Measurements from ENCODE around the gene LBH. TPM values are rescaled to one million over a fixed set of nuclear protein-coding genes. Genes with fewer than 3 reads are reported as not detected.
A peak's percentile ranks its signal among the peaks of the same experiment; 100 is the strongest.

LBH gene
- total RNA-seq, 1 donor = 25.0 TPM

DNA sequence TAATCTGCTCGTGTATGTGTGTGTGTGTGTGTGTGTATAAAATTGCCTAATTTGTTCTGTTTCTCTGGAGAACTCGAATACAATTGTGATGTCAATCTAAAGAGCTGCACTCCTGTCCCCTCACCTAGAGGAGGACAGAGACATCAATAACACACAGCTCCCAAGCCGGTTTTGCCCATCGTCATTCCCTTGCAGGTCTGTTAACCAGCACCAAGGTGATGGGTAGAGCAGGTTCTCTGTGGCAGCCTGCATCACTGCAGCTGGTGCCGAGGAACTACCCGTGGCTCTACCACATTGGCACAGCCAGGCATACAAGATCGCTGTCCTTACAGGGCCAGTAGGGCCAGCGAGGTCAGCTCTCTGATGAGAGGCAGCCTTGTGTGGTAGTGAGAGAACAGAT, 41.0 kb downstream of the LBH start:
- DNase-seq (ENCODE audit: low read depth in 2 of 3, low spot score in 2 of 3) = no peak

GRCh38 chr2:30272761-30273573, 41.6 kb downstream of the LBH start:
- peak in 1 of 3 donors; percentile 24 for DNase-seq (ENCODE audit: low read depth in 2 of 3, low spot score in 2 of 3)

GRCh38 chr2:30273574-30273929, 42.2 kb downstream of the LBH start:
- no peak for DNase-seq (ENCODE audit: low read depth in 2 of 3, low spot score in 2 of 3)

- no peak for DNase-seq (ENCODE audit: low read depth in 2 of 3, low spot score in 2 of 3)
Observed at GRCh38 chr2:30275256-30275655, 43.9 kb downstream of the LBH start.

DNA sequence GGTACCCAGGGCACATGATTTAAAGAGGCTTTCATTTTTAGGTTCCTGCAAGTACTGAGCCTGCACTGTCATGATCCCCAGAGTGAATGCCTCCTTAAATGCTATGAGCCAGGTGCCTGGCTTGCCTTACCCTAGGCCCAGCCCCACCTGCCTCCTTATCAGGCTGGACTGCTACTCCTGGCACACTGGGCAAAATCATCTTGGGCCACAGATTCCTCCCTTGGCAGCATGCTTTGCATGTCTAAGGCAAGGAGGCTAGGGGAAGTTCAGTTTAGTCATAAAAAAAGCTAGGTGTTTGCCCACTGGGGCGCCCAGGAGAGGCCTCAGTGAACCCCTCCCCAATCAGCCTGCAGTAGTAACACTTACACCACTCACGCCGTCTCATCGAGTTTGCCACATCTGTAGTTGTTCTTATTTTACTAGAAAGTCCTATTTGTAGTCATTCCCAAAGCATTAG, 45.1 kb downstream of the LBH start:
- DNase-seq (ENCODE audit: low read depth in 2 of 3, low spot score in 2 of 3) = no peak

DNA sequence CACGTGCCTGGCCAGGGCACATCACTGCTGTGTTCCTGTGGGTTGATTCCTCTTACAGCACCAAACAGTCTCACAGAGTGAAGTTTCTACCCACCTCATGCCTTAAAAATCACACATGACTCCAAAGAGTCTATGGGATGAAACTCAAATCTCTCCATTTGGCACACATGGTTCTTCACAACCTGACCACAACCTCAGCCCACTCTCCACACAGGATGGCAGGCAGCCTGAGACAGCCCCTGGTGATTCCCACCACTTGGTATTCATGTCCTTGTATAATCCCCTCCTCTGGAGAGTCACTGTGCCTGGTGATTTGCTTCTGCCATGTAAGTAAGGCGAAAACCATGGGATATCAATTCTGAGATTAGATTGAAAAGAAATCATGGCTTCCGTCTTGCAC, 46.2 kb downstream of the LBH start:
- DNase-seq (ENCODE audit: low read depth in 2 of 3, low spot score in 2 of 3) = no peak

GRCh38 chr2:30278419-30278818, 47.1 kb downstream of the LBH start:
- no peak for DNase-seq (ENCODE audit: low read depth in 2 of 3, low spot score in 2 of 3)

GRCh38 chr2:30280596-30281434, 49.5 kb downstream of the LBH start:
- no peak for DNase-seq (ENCODE audit: low read depth in 2 of 3, low spot score in 2 of 3)

- peak in 1 of 3 donors; percentile 5 for DNase-seq (ENCODE audit: low read depth in 2 of 3, low spot score in 2 of 3)
Observed at GRCh38 chr2:30282081-30282480, 50.7 kb downstream of the LBH start.

GRCh38 chr2:30282721-30283120, 51.4 kb downstream of the LBH start:
- DNase-seq (ENCODE audit: low read depth in 2 of 3, low spot score in 2 of 3) = no peak

GRCh38 chr2:30283931-30284565, 52.7 kb downstream of the LBH start:
- no peak for DNase-seq (ENCODE audit: low read depth in 2 of 3, low spot score in 2 of 3)

DNA sequence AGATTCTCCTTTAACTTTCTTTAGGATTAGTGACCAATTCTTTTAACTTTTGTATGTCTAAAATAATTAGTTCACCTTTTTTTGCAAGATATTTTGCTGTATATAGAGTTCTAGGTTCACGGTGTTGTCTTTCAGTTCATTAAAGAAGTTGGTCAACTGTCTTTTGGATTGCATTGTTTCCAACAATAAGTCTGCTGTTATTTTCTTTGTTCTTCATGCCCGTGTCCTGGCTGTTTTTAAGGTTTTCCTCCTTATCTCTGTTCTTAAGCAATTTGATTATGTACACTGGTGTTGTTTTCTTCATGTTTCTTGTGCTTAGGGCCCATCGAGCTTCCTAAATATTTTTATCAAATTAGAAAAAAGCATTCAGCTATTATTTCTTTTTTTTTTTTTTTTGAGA, 54.4 kb downstream of the LBH start:
- no peak for DNase-seq (ENCODE audit: low read depth in 2 of 3, low spot score in 2 of 3)

GRCh38 chr2:30287190-30287840, 56.0 kb downstream of the LBH start:
- no peak for DNase-seq (ENCODE audit: low read depth in 2 of 3, low spot score in 2 of 3)

GRCh38 chr2:30287857-30288513, 56.7 kb downstream of the LBH start:
- DNase-seq (ENCODE audit: low read depth in 2 of 3, low spot score in 2 of 3) = peak in 1 of 3 donors; percentile 14

- DNase-seq (ENCODE audit: low read depth in 2 of 3, low spot score in 2 of 3) = no peak
Observed at GRCh38 chr2:30288561-30288960, 57.2 kb downstream of the LBH start.

GRCh38 chr2:30293303-30293921, 62.1 kb downstream of the LBH start:
- DNase-seq (ENCODE audit: low read depth in 2 of 3, low spot score in 2 of 3) = peak in 2 of 3 donors; percentile 59 to 79

DNA sequence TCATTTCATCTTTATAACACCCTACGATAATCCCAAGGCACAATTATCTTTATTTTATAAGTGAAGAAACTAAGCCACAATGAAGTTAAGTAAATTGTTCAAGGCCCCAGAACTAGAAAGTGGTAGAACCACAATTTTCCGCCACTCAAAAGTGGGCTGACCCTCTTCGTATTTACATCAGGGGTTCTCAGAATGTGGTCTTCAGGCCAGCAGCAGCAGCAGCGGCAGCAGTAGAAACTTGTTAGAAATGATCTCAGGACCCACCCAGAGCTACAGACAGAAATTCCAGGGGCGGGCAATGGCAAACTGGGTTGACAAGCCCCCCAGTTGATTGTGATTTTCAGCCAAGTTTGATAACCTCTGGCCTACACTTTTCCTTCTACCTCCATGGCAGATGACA, 62.8 kb downstream of the LBH start:
- DNase-seq (ENCODE audit: low read depth in 2 of 3, low spot score in 2 of 3) = peak in 1 of 3 donors; percentile 9

- DNase-seq (ENCODE audit: low read depth in 2 of 3, low spot score in 2 of 3) = no peak
Observed at GRCh38 chr2:30296496-30296895, 65.2 kb downstream of the LBH start.

DNA sequence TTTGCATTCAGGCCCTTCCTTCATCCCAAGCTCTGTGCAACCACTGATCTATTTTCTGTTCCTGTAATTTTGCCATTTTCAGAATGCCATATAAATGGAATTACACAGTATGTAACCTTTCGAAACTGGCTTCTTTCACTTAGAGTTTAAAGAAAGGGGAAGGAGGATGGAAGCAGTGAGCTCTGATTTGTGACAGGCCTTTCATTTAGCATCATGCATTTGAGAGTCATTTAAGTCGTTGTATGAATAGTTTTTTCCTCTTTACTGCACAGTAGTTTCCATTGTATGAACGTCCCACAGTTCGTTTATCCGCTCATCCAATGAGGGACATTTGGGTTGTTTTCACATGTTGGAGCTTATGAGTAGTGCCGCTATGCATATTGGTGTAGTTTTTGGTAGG, 67.0 kb downstream of the LBH start:
- DNase-seq (ENCODE audit: low read depth in 2 of 3, low spot score in 2 of 3) = no peak

DNA sequence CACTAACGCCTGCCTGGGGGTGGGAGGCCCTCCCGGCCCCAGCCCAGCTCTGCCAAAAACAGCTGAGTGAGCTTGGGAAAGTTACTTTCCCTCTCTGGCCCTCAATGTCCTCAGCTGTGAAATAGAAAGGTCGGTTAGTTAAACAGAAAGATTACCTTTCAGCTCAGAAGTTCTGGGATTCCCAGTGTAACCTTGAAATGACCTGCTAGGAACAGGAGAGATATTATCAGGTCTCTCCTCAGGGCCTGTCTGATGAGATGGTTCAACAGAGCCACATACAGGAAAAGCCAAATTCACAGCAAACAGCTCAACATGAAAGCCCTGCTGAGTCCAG, 68.8 kb downstream of the LBH start:
- DNase-seq (ENCODE audit: low read depth in 2 of 3, low spot score in 2 of 3) = no peak

All from hematopoietic multipotent progenitor cell (in vitro differentiated cells).